GM18505 (cell line): ENCODE measurements around the gene SLC24A3.

Source experiments
- ATAC-seq: cut with Tn5 transposase; IDR thresholded peaks from one replicate; pipeline ENCODE4 v1.9.1; 2021; ENCODE audit not compliant: unreplicated experiment
- POLR2A ChIP-seq: IDR thresholded peaks from 4 replicates; pipeline ENCODE4 v1.6.1; 2011; ENCODE audit warnings: borderline replicate concordance; ENCODE audit not compliant: insufficient read depth, insufficient read length; ENCODE audit errors: extremely low read depth

The SLC24A3 gene

DNA sequence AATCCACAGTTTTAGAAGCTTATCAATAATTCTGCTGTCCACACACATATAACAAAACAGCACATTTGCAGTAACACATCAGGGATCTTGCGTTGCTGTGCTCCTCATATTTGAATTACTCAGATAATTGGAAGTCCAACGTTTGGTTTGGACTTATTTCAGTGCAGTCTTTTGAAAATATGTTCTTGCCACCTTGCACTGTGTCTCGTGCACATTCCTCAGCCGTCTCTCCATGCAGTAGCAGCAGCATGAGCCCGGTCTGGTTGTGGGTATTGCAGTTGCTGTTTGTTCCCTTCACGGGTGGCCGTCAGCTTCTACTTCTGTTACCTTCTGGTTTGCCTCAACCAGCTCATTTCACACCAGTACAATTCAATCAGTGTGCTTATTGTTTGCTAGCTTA lies 215.5 kb downstream of the SLC24A3 start:
- no peak for TF ChIP-seq POLR2A
- no peak for ATAC-seq

DNA sequence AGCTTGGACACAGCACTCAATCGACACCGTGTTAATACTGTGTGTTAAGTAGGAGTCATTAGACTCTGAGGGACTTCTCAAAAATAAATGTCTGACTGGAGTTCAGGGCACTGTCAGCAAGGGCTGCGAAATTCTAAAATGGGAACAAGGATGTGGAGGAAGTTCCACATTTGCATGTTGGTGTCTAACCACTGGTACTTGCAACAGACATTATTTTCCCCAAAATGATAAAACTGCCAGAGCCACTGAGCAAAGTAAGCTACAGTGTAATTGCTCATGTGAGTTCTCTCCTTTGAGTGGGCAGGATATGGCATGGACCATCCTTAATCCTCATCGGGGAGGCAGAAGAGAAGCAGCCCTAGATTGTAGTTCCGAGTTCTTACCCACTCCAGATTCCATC lies 215.9 kb downstream of the SLC24A3 start:
- no peak for TF ChIP-seq POLR2A
- ATAC-seq = no peak

DNA sequence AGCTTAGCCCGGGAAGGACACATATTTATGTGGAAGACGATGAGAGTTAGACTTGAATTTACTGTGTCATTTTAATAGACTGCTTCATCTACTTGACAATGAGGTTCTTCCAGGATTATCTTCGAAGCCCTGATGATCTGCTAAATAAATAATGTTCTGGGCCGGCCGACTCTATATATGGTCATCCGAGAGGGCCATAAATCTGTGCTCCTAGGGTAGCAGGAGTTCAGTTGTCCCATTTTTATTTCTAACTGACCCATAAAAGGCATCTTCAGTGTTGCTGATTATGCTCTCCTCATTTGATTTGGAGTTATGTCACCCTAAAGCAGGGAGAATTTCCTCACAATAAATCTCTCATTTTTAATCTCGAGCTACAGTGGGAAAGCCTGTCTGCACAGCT lies 217.1 kb downstream of the SLC24A3 start:
- ATAC-seq = no peak

DNA sequence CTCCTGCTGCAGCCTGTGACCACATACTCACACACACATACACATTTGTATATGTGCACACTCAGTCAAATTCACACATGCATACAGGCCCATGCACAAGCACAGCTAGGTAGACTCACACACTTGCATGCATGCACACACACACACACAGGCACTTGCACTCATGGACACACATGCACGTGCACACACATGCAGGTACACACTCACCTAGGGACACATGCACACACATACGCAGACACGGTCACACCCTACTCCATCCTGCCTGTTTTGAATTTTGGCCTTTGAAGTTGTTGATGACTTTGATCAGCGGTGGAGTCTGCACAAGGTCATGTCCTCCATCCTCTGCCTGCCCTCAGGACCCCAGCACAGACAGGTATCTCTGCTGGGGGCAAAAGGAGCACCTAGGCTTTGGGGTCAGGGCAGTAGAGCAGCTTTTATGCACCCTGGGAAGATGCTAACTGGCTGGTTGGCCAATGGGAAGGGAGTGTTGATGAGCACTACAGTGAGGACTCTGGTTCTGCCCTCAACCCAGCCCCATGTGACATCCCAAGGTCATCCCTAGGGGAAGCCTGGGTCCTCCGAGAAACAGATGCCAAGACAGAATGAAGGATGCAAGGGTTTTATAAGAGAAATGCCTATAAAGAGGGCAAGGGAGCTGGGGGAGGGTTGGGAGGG lies 218.3 kb downstream of the SLC24A3 start:
- TF ChIP-seq POLR2A = no peak
- no peak for ATAC-seq

More for the DNA sequence above, 217.1 kb downstream of the SLC24A3 start:
- no peak for TF ChIP-seq POLR2A

DNA sequence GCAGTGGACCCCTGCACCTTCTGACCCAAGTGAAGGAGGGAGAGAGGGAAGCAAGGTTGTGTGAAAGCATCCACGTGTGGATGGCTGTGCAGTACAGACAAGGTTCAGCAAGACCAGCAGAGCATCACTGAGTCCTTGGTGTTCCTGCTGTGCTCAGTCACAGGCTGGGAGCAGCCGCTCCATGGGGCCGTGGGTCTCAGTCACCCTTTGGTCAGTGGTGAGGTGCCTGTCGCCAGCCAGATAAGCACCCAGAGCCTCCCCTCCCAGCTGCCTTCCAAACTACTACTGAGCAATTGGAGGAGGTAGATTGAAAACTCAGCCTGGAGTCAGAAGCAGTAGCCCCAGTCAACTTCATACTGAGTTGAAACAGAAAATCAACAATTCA lies 218.9 kb downstream of the SLC24A3 start:
- ATAC-seq = no peak
- no peak for TF ChIP-seq POLR2A

DNA sequence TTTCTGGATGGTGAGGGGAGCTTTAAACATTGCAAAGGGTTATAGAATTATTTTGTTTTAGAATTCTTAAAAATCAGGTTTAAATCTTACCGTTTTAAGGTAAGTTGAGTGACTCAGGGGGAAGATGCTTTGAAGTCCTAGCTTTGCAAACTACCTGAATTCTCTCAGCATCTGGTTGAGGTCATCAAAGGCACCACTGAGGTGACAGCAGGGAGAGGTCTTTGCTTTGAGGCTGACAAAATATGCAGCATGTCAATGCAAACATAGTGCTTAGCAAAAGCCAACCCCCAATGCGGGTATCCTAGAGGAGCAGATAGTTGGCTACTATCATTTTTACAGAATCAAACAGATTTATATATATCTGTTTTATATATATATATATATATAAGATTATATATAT lies 219.5 kb downstream of the SLC24A3 start:
- TF ChIP-seq POLR2A = no peak
- ATAC-seq = no peak

DNA sequence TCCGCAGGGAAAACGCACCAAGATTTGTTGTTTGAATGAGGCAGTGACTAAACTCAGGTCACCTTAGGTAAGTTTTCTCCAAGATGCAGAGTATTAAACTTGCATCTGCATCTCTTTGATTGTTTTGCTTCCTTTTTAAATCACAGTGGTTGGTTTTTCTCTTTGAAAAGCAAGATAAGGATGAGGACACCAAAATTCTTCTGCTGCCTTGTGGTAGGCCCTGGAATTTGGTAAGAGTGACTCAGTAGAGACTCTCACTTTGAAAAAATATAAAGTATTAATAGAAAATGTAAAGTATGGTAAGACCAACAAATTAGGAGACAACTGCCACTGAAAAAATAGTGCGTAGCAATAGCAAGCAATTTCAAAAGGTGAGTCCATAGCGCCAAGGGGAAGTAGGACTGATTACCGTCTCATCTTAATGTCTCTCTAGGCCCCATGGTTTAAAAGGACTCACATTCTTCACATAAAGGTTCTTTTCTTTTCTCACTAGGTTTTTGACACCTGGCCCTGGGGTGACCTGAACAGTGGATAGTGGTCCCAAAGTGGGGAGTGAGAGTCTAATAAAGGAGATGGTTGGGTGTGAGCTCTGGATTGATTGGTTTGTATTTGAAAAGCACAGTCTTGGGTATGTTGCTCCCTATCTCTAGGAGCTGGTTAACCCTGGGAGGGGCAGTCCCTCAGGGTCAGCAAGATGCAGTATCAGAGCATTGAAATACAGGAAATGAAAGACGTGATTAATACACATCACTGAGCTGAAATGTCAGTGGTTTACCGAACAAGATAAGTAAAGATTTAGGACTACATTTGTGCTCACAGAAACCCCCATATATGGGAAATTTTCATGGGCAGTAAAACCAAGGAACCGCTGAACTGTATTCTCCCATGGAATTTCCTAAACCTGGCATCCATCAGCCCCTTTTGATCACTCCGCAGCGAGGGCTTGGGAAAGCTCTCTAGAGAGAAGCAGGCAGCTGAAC lies 221.2 kb downstream of the SLC24A3 start:
- TF ChIP-seq POLR2A = no peak
- ATAC-seq = no peak

DNA sequence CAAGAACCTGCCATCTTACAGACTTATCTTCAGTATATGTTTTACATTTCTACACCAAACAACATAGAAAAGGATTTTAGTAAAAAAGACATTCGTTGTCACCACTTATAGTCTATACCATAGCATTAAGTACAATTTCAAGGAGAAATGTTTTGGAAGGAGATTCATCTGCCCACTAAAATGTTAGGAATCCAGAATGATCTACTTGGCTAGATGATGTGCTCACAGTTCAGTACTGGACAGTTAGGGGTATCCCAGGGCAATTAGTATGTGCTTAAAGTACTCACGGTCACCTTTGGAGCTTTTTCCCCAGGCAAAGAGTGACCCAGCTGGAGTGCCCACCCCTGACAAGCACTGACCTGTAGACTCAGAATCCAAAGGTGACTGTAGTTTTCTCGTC lies 222.9 kb downstream of the SLC24A3 start:
- no peak for TF ChIP-seq POLR2A
- no peak for ATAC-seq

DNA sequence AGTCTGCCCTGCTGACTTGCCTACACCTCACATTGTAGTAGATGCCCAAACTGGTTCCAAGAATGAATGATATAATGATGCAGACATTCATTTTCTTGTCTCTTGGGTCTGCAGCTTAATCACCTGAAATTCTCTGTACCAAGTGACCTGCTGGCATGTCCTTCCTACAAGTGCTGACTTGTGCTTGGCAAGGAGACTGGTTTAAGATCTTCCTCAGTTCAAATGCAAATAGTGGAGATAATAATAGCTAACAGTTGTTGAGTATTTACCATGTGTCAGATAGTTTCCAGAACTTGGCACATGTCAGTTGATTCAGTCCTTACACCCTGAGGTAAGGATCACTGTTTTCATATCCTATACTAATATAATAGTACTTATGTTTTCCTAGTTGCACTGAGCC lies 223.4 kb downstream of the SLC24A3 start:
- ATAC-seq = no peak
- no peak for TF ChIP-seq POLR2A

DNA sequence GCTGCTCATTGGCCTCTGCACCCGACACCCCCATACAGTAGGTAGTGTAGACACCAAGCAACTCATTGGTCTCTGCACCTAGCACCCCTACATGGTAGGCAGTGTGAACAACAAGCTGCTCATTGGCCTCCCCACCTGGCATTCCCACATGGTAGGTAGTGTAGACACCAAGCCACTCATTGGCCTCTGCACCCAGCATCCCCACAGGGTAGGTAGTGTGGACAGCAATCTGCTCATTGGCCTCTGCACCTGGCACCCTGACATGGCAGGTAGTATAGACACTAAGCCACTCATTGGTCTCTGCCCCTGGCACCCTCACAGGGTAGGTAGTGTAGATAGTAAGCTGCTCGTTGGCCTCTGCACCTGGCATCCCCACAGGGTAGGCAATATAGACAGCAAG lies 226.0 kb downstream of the SLC24A3 start:
- no peak for ATAC-seq
- TF ChIP-seq POLR2A = no peak

DNA sequence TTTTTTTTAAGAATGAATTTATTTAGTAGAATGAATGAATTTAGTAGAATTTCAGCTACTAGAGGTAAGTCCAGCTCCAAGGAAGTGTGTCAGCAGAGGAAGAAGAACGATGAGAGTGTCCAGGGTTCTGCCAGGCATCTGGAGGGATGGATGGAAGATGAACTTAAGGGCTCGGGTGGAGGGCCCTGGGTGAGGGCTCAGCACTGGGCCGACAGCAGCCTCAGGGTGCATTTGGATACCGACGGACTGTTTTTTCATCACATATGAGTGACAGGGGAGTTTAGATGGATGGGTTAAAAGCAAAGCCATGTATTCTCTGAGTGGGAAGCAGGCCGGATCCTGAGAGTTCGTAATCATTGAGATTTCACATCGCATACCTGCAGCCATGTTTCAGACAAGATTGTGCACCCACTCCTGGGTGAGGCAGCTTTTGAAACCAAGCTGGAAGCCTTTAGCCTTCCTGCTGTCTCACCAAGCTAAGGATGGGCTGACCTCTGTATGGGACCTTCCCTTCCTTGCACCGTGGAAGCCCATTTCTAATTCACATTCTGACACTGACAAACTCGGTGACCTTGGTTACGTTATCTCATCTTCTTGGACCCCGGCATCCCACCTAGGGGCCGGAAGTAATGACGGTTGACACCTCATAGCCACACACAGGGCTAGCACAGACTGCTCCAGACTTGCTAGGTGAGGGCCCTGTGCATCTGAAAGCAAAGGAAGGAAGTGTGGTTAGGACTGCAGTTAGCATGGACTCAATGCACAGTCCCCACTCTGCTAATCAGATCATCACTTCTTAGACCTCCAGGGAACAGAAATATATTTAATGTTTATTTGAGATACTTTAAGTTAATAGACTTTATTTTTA lies 228.5 kb downstream of the SLC24A3 start:
- no peak for TF ChIP-seq POLR2A
- no peak for ATAC-seq

DNA sequence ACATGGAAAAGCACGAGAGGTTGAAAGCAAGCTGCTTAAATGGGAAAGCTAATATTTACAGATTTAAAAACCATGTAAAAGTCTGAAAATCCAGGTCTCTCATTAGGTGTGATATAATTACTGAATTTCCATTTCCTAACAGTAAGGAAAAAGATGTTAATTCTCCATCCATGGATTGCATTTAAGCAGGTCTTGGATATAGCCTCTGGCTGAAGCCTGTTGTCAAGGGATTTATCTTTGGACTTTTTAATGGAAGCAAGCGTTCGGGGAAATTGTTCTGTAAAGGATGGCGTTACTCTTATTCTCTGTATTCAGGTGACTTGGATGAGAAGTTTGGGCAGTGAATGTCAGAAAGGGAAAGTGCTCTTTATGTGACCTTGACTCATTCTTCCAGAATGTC lies 233.8 kb downstream of the SLC24A3 start:
- TF ChIP-seq POLR2A = no peak
- no peak for ATAC-seq

DNA sequence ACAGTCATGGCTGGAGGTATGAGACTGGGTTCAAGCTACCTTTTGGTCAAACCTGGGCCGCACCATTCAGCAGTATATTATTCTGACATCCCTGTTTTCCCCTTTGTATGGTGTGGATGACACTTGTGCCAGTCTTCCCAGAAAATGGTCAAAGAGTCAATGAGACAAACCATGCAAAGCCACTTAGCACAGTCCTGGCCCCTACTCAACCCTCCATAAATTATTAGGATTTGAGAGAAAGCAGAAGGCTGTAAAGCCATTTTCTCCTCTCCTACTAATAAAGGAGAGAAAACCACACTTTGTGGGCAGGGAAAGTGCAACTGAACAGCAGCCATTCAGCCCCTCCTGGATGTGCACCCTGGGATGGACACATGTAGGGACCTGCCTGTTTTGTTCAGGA lies 236.2 kb downstream of the SLC24A3 start:
- TF ChIP-seq POLR2A = no peak
- ATAC-seq = no peak
